HG03354 (cell line): ENCODE results near the gene ZDHHC5.
"Not testable (repeated sequence)": the region's sequence is repeated elsewhere in the genome, so short reads cannot be mapped to it uniquely, and the experiment has no call there.

Experiments
- ATAC-seq: cut with Tn5 transposase; IDR thresholded peaks from one replicate; pipeline ENCODE4 v1.9.1; 2021; ENCODE audit warnings: mild to moderate bottlenecking; ENCODE audit not compliant: unreplicated experiment, poor library complexity, severe bottlenecking

ZDHHC5 gene

GRCh38 chr11:57643802-57644201 lies 24.1 kb upstream of the ZDHHC5 start:
- ATAC-seq = no peak

DNA sequence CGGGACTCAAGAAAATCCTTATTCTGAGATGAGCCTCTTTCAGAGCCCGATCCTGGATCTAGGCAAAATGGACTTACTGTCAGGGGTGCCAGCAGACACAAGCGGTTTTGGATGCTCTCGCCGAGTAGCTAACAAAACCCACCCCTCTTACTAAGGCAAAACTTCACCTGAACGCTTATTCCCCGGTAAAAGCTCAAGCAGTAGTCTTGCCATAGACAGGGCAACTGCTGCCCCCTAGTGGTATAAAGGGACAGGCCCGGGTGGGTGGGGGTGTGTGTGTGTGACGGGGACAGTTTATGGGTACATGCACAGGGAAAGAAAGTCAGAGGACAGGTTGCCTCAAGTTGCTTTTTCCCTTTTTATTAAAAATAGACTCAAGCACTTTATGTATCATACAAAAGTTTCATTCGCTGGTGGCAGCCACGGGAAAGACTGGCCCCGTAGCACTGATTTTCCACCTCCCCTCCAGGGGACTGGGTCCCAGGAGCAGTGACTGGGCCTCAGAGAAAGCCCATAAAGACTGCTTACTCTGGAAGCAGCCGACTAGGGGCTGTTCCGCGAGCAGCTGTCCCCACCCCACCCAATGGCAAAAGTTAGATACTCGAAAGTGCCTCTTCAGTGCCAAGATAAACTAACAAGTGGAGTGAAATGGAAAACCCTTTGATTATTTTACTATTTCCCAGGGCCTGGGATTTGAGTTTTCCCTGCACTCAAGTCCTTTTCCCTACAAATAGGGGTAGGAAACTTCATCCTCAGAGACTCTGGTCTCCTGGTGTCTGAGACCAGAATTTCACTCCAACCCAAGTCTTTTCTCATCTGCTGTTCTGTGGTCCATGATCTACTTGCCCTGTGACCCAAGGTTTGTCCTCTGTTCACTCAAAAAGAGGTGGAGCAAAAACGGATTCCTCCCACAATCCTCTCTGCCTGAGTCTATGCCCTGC lies 22.9 kb upstream of the ZDHHC5 start:
- peak; percentile 61 for ATAC-seq

DNA sequence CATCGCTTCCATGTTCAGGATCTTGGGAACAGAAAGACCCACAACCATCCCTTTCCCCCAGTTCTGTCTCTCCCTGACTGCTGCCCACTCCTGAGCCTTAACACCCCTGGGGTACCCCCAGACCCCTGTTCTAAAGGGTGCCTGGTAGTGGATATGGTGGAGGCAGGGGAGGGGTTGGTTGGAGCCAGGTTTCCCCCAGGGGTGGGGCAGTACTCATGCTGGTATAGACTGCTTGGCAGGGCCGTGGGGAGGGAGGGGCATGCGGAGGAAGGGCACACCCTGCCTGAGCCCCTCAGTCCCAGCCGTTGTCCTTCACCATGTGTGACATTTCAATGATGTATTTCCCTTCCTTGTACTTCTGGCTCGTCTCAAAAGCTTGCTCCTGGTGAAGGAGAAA lies 22.2 kb upstream of the ZDHHC5 start:
- ATAC-seq = no peak

DNA sequence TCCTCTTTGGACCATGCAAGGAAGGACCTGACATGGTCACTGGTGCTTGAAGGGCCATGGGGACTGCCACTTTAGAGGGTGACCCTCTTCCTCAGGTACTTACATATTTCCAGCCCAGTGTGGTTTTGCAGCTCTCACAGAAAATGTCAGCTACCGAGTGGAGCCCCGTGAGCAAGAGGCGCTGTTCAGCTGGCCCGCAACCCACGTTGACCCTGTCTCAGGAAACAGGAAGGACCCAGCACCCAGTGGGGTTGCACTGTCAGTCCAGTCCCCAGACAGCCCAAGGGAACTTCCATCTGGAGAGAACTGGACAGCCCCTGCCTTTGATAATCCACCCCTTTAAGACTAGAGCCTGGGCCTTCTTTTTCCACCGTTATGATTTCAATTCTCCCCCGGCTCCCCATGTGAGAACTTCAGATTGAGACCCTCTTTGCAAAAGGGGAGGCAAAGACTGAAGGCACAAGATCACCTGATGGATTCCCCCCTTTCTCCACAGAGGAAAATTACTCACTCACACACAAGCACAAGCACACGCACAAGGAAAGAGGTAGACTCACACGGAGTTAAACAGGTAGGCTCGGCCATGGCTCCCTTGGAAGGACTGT lies 21.6 kb upstream of the ZDHHC5 start:
- ATAC-seq = no peak

DNA sequence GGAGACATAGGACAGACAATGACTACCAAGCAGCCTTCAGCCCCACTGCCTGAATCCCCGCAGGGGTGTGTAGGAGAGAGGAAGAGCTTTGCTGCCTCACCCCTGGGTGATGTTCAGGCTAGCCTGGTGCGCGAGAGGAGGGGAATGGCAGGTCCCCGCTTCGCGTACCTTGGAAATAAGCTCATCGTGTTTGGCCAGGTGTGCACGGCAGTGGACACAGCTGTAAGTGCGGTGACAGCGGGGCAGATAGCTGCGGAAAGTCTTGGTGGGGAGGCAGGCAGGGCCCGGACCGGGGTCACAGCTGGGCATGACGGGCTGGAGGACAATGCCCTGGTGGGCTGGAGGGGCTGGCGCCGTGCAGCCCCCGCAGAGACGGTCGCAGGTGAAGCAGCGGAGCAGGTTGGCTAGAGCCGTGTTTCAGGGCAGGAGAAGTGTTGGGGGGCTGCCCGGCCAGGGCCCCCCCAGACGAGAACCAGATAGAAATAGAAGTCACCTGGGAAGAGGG lies 21.1 kb upstream of the ZDHHC5 start:
- no peak for ATAC-seq

DNA sequence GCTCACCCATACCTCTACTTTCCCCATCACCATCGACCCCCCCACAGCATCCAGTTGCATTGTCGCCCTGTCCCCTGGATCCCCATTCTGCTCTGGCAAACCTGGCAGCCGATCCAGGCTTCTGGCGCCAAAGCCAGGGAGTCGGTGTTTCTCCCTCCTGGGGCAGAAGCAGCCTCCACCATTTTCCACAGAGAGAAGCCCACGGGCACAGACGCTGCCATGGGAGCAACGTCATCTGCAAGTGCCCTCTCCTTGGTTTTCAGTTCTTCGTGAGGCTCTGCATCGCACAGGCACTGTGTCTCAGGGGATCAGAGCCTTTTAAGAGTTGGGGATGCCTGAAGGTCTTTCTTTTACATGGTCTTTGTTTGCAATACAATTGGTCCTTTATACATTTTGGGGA lies 20.5 kb upstream of the ZDHHC5 start:
- no peak for ATAC-seq

- peak; percentile 28 for ATAC-seq
Observed at GRCh38 chr11:57647960-57648800, 19.7 kb upstream of the ZDHHC5 start.

GRCh38 chr11:57648801-57649735 lies 18.8 kb upstream of the ZDHHC5 start:
- ATAC-seq = no peak

DNA sequence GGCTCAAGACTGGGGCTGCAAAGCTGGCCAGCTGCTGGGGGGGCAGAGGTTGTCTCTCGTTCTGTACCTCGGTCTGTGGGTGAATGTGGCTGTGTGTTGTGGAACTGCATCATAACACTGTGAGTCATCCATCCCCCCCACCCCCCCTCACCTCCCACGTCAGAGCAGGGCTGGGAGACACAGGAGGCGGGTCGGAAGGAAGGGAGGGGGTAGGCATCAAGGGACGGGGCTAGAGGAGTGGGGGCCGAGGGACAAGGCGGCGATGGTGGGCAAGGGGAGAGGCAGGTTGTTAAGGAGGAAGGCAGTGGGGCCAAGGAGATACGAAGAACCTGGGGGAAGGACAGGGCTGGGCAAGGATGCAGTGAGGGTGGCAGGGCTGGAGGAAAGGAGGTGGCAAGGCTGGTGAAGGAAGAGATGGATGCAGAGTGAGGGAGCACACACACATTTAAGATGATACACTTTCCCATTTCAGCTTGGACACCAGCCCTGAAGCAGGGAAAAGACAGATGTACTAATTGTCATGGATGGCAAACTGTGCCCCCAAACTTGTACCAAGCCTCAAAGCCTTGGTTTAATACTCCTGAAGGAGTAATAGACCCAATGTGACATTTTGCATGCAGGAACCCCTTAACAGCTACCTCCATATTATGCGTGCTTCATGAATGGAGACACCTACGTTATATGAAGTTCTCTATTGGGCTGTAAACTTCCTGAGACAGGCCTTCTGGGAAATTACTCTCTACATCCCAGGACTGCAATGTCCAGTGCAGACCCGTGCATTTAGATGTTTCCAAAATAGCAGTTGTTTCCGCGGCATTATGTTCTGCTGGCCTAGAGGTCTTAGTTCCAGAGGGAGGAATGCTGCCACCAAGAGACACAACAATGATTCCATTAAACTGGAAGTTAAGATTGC lies 17.8 kb upstream of the ZDHHC5 start, which contains the start of gene YPEL4:
YPEL4 (minus strand) TSS at position 87 of the 913 bp plus-strand sequence. CDS start 2,805 bp downstream, outside the sequence.
- peak; percentile 30 for ATAC-seq

DNA sequence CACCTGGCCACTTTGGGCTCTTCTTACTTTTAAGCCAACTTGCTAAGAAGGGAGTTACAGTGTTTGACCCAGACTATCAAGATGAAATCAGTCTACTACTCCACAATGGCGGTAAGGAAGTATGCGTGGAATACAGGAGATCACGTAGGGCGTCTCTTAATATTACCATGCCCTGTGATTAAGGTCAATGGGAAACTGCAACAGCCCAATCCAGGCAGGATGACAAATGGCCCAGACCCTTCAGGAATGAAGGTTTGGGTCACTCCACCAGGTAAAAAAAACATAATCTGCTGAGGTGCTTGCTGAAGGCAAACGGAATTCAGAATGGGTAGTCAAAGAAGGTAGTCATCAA lies 17.2 kb upstream of the ZDHHC5 start:
- ATAC-seq = no peak

- no peak for ATAC-seq
Observed at GRCh38 chr11:57651408-57651807, 16.5 kb upstream of the ZDHHC5 start.

DNA sequence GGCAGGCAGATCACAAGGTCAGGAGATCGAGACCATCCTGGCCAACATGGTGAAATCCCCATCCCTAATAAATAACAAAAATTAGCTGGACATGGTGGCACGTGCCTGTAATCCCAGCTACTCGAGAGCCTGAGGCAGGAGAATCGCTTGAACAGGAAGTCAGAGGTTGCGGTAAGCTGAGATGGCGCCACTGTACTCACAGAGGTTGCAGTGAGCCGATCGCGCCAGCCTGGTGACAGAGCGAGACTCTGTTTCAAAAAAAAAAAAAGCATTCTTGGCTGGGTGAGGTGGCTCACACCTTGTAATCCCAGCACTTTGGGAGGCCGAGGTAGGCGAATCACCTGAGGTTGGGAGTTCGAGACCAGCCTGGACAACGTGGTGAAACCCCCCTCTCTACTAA lies 15.7 kb upstream of the ZDHHC5 start:
- ATAC-seq = not testable (repeated sequence)

- ATAC-seq = no peak
Observed at GRCh38 chr11:57652662-57653061, 15.3 kb upstream of the ZDHHC5 start.

GRCh38 chr11:57653163-57653562 lies 14.8 kb upstream of the ZDHHC5 start:
- ATAC-seq = no peak

- no peak for ATAC-seq
Observed at GRCh38 chr11:57656885-57657193, 11.1 kb upstream of the ZDHHC5 start.

DNA sequence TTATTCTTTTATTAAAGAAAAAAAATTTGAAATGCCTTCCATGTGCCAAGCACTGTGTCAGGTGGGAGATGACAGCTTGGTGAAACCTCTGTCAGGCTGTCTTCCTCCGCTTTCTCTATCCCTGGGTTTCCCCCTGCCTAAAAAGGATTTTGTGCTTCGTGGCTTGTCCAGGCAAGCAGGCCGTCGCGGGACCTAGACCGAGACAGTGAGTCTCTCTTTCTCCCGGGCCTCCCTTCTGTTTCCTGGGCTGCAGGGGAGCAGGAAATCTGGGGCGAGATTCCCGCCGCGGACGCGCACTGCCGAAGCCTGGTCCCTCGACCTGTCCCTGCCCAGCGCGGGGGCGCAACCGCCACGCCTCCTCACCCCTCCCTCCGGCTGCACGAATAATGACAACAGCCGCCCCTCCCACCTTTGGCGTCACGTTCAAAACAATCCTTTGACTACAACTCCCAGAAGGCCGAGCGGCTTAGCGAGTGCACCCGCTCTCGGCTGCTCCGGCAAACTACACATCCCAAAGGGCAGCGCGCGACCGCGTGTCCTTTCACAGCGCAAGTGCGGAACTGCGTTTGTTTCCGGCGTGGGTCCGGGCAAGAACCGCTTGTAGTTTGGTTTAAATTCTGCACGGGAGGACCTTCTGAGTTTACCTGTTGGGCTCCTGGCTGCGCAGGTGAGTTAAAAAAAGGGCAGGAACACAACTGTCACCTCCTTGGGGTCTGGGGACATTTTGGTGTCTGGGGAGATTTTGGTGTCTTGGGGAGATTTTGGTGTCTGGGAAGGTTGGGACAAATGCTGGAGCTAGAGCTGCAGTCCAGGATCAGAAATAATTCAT lies 10.5 kb upstream of the ZDHHC5 start, which contains the start of gene CLP1:
CLP1 (plus strand) TSS at position 569 of the 829 bp plus-strand sequence. CDS start 1,715 bp downstream, outside the sequence.
- peak; percentile 99 for ATAC-seq

GRCh38 chr11:57658023-57658361 lies 9.9 kb upstream of the ZDHHC5 start:
- peak; percentile 18 for ATAC-seq
